AG04449 (cell line): ENCODE data around the gene BHLHE23.

Source experiments
- CTCF ChIA-PET: fragments of 350-600 bp; formaldehyde crosslinking; extraction: SDS; loops from one replicate; lab custom pipeline; 2021; ENCODE audit warnings: antibody characterized with exemption; lab: Yijun Ruan, JAX
- POLR2A ChIA-PET: fragments of 400-600, 350-600 bp; formaldehyde crosslinking; extraction: SDS; loops from one replicate; lab custom pipeline; 2020; ENCODE audit warnings: antibody characterized with exemption, inconsistent platforms; lab: Yijun Ruan, JAX
- DNase-seq: peaks from one replicate; pipeline ENCODE4 v3.0.0-alpha.2; 2010; ENCODE audit warnings: low read depth, low spot score
- H3K4me3 ChIP-seq: 2 replicates; pipeline ENCODE4 v1.5.1; 2011; ENCODE audit warnings: low read depth, mild to moderate bottlenecking, control low read depth, low read length
- TF ChIP-seq, protein P1 (sequence below): IDR thresholded peaks from one replicate; pipeline ENCODE4 v1.5.1; 2011; ENCODE audit warnings: mild to moderate bottlenecking, moderate library complexity, low read length, control low read depth, inconsistent platforms; ENCODE audit not compliant: insufficient read depth; ENCODE audit errors: missing control alignments

Gene BHLHE23

GRCh38 chr20:62998449-62998848 is 8.3 kb downstream of the BHLHE23 start:
- no peak overlapping the region for H3K4me3 ChIP-seq
- TF ChIP-seq, protein P1, sequence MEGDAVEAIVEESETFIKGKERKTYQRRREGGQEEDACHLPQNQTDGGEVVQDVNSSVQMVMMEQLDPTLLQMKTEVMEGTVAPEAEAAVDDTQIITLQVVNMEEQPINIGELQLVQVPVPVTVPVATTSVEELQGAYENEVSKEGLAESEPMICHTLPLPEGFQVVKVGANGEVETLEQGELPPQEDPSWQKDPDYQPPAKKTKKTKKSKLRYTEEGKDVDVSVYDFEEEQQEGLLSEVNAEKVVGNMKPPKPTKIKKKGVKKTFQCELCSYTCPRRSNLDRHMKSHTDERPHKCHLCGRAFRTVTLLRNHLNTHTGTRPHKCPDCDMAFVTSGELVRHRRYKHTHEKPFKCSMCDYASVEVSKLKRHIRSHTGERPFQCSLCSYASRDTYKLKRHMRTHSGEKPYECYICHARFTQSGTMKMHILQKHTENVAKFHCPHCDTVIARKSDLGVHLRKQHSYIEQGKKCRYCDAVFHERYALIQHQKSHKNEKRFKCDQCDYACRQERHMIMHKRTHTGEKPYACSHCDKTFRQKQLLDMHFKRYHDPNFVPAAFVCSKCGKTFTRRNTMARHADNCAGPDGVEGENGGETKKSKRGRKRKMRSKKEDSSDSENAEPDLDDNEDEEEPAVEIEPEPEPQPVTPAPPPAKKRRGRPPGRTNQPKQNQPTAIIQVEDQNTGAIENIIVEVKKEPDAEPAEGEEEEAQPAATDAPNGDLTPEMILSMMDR, result no peak
- ChIA-PET POLR2A (no interaction called here), CTCF (no interaction called here)
- no peak for DNase-seq

DNA sequence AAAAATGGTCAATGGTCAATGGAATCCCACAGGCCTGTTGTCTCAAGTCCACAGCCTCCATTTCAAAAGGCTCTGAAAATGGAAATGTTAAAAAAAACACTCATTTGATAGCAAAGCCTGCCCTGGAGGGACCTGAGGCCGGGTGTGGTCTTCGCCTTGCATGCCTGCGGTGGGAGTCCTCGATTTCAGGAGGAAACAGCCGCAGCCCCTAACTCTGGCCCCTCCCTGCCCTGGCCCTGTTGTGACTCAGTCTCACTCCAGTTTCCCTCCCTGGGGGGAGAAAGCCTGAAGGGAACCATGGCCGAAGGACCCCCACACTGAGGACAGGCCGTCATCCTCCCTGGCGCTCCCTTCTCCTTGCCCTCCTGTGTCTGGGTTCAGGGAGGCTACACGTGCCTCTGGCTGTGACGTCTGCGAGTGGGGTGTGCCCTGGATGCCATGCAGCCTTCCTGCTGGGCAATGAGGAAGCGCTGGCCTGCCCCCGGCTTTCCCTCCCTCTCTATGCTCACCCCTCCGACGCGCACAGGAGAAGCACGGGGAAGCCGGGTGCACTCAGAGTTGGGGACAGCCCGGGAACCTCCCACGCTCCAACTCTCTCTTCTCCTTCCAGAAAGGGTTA is 9.2 kb downstream of the BHLHE23 start:
- no peak for DNase-seq
- TF ChIP-seq, protein P1, result no peak
- no peak overlapping the region for H3K4me3 ChIP-seq
- ChIA-PET POLR2A (no interaction called here), CTCF (no interaction called here)

DNA sequence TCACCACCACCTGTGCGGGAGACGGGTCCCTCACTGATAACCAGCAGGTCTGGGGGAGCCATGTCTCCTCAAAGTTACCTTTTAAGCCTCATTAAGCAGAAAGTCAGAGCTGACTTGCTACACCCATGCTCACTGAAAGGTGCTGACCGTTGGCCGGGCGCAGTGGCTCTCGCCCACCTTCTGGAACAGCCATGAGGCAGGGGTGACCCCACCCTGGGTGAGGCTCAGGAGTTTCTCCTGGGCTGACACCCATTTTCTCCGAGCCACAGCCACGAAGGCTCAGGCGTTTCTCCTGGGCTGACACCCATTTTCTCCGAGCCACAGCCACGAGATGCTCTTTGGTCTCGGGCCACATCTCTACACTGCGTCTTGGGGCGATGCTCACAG is 10.2 kb downstream of the BHLHE23 start:
- TF ChIP-seq, protein P1, result no peak
- H3K4me3 ChIP-seq, result no peak overlapping the region
- POLR2A ChIA-PET, result no interaction called here
- no peak for DNase-seq
- CTCF ChIA-PET, result interaction anchor here (1.1 kb wide), 1 partner anchor 13 kb away, joined by 3 read pairs; no protein-coding TSS in a partner anchor

GRCh38 chr20:62995898-62996595 is 10.7 kb downstream of the BHLHE23 start:
- ChIA-PET CTCF (interaction anchor here (0.9 to 1.1 kb wide), 2 partner anchors 13 to 24 kb away, joined by 3 read pairs; no protein-coding TSS in a partner anchor), POLR2A (no interaction called here)
- DNase-seq, result no peak
- no peak overlapping the region for H3K4me3 ChIP-seq
- TF ChIP-seq, protein P1, result no peak

DNA sequence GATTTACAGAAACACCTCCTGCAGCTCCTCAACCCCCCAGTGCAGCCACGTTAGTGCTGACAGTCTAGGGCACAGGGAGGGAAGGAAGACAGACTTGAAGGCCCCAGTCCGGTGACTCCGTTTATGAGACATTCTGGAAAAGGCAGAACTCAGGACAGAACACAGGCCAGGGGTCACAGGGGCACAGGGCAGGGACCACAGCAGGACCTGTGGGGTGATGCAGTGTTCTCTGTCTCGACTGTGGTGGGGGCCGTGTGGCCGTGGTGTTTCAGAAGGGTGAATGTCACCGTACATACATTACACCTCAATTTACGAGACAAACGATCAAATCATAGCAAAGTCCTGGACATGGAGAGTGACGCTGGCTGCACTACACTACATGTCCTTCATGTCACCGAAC is 11.3 kb downstream of the BHLHE23 start:
- ChIA-PET POLR2A (no interaction called here), CTCF (interaction anchor here (0.9 to 1.1 kb wide), 2 partner anchors 14 to 23 kb away, joined by 3 read pairs; no protein-coding TSS in a partner anchor)
- no peak overlapping the region for H3K4me3 ChIP-seq
- no peak for DNase-seq
- TF ChIP-seq, protein P1, result no peak

DNA sequence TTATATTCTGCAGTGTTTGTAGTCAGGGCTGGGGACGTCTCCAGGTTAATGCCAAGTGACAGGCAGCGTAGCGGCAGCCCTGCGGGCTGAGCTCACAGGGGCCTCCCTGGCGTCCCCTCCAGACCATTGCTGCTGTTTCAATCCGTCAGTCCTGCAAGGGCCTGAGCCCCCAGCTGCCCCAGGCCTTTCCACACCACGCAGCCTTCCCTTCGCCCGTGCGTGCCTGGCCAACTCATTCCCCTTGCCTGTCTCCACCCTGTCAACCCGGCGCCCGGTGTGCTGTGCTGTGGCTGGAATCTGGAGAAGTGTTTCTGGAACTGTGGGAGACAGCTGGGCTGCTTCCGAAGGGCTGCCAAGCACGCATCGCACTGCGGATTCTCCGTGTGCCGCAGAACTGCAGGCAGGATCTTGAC is 11.9 kb downstream of the BHLHE23 start:
- no peak overlapping the region for H3K4me3 ChIP-seq
- DNase-seq, result no peak
- TF ChIP-seq, protein P1, result no peak
- ChIA-PET CTCF (interaction anchor here (0.8 to 1.0 kb wide), 4 partner anchors 9 to 87 kb away, joined by 3 read pairs; no protein-coding TSS in a partner anchor), POLR2A (no interaction called here)
